HepG2 (cell line): Measurements from ENCODE around the gene AHRR. TPM values are rescaled to one million over a fixed set of nuclear protein-coding genes. Genes with fewer than 3 reads are reported as not detected.

Source experiments
- ATAC-seq: fragments of 200-7000 bp; cut with Tn5 transposase; 3 replicates; pipeline ENCODE4 v1.9.1; 2020; ENCODE audit warnings: mild to moderate bottlenecking, moderate library complexity
- BruUV-seq: library from RNA; stranded (reverse); fragments of 400-500 nt; replicated peaks from 2 replicates; lab custom pipeline; 2021; lab: Mats Ljungman, UMichigan
- CTCF ChIA-PET: fragments of 300-600 bp; formaldehyde crosslinking; extraction: SDS; loops from one replicate; lab custom pipeline; 2021; ENCODE audit warnings: low total read pairs, inconsistent platforms, low intra/inter-chr PET ratio; lab: Yijun Ruan, JAX
- POLR2A ChIA-PET: fragments of 350-600 bp; sonication (Branson Sonifier 250); formaldehyde crosslinking; loops from one replicate; lab custom pipeline; 2020; ENCODE audit warnings: antibody characterized with exemption, inconsistent platforms; lab: Yijun Ruan, JAX
- DNase-seq: peaks from one replicate; pipeline ENCODE4 v3.0.0-alpha.2; 2015; ENCODE audit warnings: low spot score
- FAIRE-seq: peaks from 3 replicates; lab custom pipeline; 2011; peaks lifted over from hg19 to GRCh38; lab: Jason Lieb, UNC
- H2AFZ ChIP-seq: one replicate; pipeline ENCODE4 v1.6.1; 2011; ENCODE audit warnings: low read length, inconsistent platforms
- H3K27ac ChIP-seq: fragments of 300-600 bp; 3 replicates; pipeline ENCODE4 v1.8.0; 2011; ENCODE audit warnings: mixed run types, mild to moderate bottlenecking, mixed read lengths, low read length, inconsistent platforms; ENCODE audit not compliant: insufficient read depth; ENCODE audit errors: extremely low read length
- H3K27me3 ChIP-seq, 2 experiments: fragments of 200-600 bp in 1 of 2; 2 replicates in 1 of 2; 3 replicates in 1 of 2; pipeline versions ENCODE4 v1.6.0 to v1.8.0; 2011; ENCODE audit warnings: low read length in 2 of 2, mild to moderate bottlenecking in 2 of 2, moderate library complexity in 2 of 2, inconsistent platforms in 1 of 2; ENCODE audit not compliant: insufficient read depth in 2 of 2, control insufficient read depth in 1 of 2
- H3K36me3 ChIP-seq, 2 experiments: fragments of 200-600 bp in 1 of 2; replicated peaks in 1 of 2; 2 replicates in 1 of 2; 3 replicates in 1 of 2; pipeline versions ENCODE4 v1.5.1 to v1.8.0; 2011; ENCODE audit warnings: low read length in 2 of 2, inconsistent platforms in 1 of 2; ENCODE audit not compliant: insufficient read depth in 2 of 2, control insufficient read depth in 1 of 2
- H3K4me1 ChIP-seq: 2 replicates; pipeline ENCODE4 v1.5.1; 2012; ENCODE audit warnings: low read length, inconsistent platforms; ENCODE audit not compliant: insufficient read depth
- H3K4me2 ChIP-seq: 2 replicates; pipeline ENCODE4 v1.6.0; 2011; ENCODE audit warnings: low read depth, low read length, inconsistent platforms
- H3K4me3 ChIP-seq, 3 experiments: fragments of 200-600 bp in 1 of 3; sonication (generic), shearing (Covaris generic) in 1 of 3; replicated peaks in 1 of 3; 2 replicates each; pipeline ENCODE4 v1.5.1; 2011 to 2016; ENCODE audit warnings: low read length in 3 of 3, inconsistent platforms in 2 of 3, low read depth in 2 of 3, mild to moderate bottlenecking in 2 of 3, control low read depth in 1 of 3, mixed read lengths in 1 of 3; ENCODE audit not compliant: insufficient read depth in 1 of 3
- H3K79me2 ChIP-seq: one replicate; pipeline ENCODE4 v1.6.1; 2011; ENCODE audit warnings: low read length, inconsistent platforms; ENCODE audit not compliant: insufficient read depth
- H3K9ac ChIP-seq: 2 replicates; pipeline ENCODE4 v1.6.0; 2011; ENCODE audit warnings: mild to moderate bottlenecking, low read depth, low read length, inconsistent platforms; ENCODE audit not compliant: insufficient read depth
- H3K9me3 ChIP-seq: 2 replicates; pipeline ENCODE4 v1.5.1; 2012; ENCODE audit warnings: mild to moderate bottlenecking, low read length
- H4K20me1 ChIP-seq: 2 replicates; pipeline ENCODE4 v1.6.0; 2011; ENCODE audit warnings: inconsistent platforms, mild to moderate bottlenecking, low read length, moderate library complexity; ENCODE audit not compliant: insufficient read depth
- BCL6 ChIP-seq: IDR thresholded peaks from 2 replicates; pipeline ENCODE4 v1.6.1; 2016; ENCODE audit warnings: missing genetic modification reagents, missing compliant biosample characterization
- FIP1L1 ChIP-seq: fragments of 200-400 bp; formaldehyde crosslinking; IDR thresholded peaks from 2 replicates; pipeline ENCODE4 v1.6.1; 2018; ENCODE audit warnings: low read depth, mild to moderate bottlenecking, low read length, moderate library complexity, borderline replicate concordance; ENCODE audit not compliant: insufficient read depth
- JUND ChIP-seq: sonication (generic); formaldehyde crosslinking; IDR thresholded peaks from 2 replicates; pipeline ENCODE4 v1.8.0; 2022; ENCODE audit warnings: mild to moderate bottlenecking, missing genetic modification reagents
- KLF16 ChIP-seq, 2 experiments: sonication (generic) in 1 of 2; formaldehyde crosslinking in 1 of 2; IDR thresholded peaks; 2 replicates each; pipeline versions ENCODE4 v1.6.1 to v1.8.0; 2016 to 2023; ENCODE audit warnings: missing genetic modification reagents in 2 of 2, missing compliant biosample characterization in 1 of 2
- PAX8 ChIP-seq: sonication (generic); formaldehyde crosslinking; IDR thresholded peaks from 2 replicates; pipeline ENCODE4 v1.8.0; 2022; ENCODE audit warnings: mild to moderate bottlenecking, missing genetic modification reagents, borderline replicate concordance
- SUZ12 ChIP-seq: fragments of 150-350 bp; IDR thresholded peaks from 2 replicates; pipeline ENCODE4 v1.6.1; 2014; ENCODE audit warnings: low read depth, low read length
- ZNF253 ChIP-seq: sonication (generic); formaldehyde crosslinking; IDR thresholded peaks from 2 replicates; pipeline ENCODE4 v1.8.0; 2022; ENCODE audit warnings: mild to moderate bottlenecking, missing genetic modification reagents, borderline replicate concordance
- ZNF326 ChIP-seq: sonication (generic); formaldehyde crosslinking; IDR thresholded peaks from 2 replicates; pipeline ENCODE4 v1.4.0; 2020; ENCODE audit warnings: missing genetic modification reagents, borderline replicate concordance
- ZNF350 ChIP-seq: sonication (generic); formaldehyde crosslinking; IDR thresholded peaks from 2 replicates; pipeline ENCODE4 v1.4.0; 2020; ENCODE audit warnings: mild to moderate bottlenecking, low read depth, missing genetic modification reagents, borderline replicate concordance
- ZNF484 ChIP-seq: sonication (generic); formaldehyde crosslinking; IDR thresholded peaks from 2 replicates; pipeline ENCODE4 v1.5.1; 2020; ENCODE audit warnings: mild to moderate bottlenecking, low read depth, missing genetic modification reagents, borderline replicate concordance
- ZNF672 ChIP-seq: sonication (generic); formaldehyde crosslinking; IDR thresholded peaks from 2 replicates; pipeline ENCODE4 v1.8.1; 2022; ENCODE audit warnings: missing genetic modification reagents
- WGBS: methylation state at CpG from one replicate; pipeline ENCODE4 v1.1.6; 2017; ENCODE audit warnings: low lambda C conversion rate; 5-methylcytosine and 5-hydroxymethylcytosine counted together
- in situ Hi-C: cut with HindIII; loops from 2 replicates; pipeline ENCODE4 v1.10.0; 2017; ENCODE audit warnings: low pct_unique_long_range_greater_than_20kb; ENCODE audit not compliant: extremely low pct_ligation_motif_present
- intact Hi-C: fragments of 100-400 bp; cut with micrococcal nuclease; formaldehyde crosslinking; loops from one replicate; pipeline ENCODE4 v1.10.0; 2022; ENCODE audit not compliant: unreplicated experiment
- polyA plus RNA-seq, 8 experiments: library from polyadenylated mRNA; depleted of rRNA in 3 of 8; stranded (reverse) in 7 of 8; unstranded in 1 of 8; fragments of >200 nt; fragmentation: Illumina TruSeq in 4 of 8; extraction: Trizol in 4 of 8; gene quantifications; 2 replicates each; pipeline versions ENCODE4 v1.2.1 to v1.2.3, GENCODE V29; 2011 to 2016; ENCODE audit warnings: low read depth in 4 of 8, missing spikeins in 1 of 8, mixed read lengths in 1 of 8; ENCODE audit not compliant: insufficient read depth in 1 of 8
- total RNA-seq, 5 experiments: library from RNA; depleted of rRNA; stranded (reverse); fragments of >200 nt; fragmentation: Illumina TruSeq; extraction: Trizol; gene quantifications; 2 replicates each; pipeline ENCODE4 v1.2.3, GENCODE V29; 2016; ENCODE audit warnings: low read depth in 1 of 5
- TF ChIP-seq, protein P1 (sequence below): sonication (generic); formaldehyde crosslinking; IDR thresholded peaks from 2 replicates; pipeline ENCODE4 v1.4.0; 2020; ENCODE audit warnings: mild to moderate bottlenecking, missing genetic modification reagents
- TF ChIP-seq, protein P2 (sequence below): sonication (generic); formaldehyde crosslinking; IDR thresholded peaks from 2 replicates; pipeline ENCODE4 v1.4.0; 2020; ENCODE audit warnings: missing genetic modification reagents

The AHRR gene
- total and polyA plus RNA-seq, 2 of the 13 experiments (the other 11 are each of a cell fraction or from before 2014, with no cell fraction given) = 0.28 to 0.35 TPM

DNA sequence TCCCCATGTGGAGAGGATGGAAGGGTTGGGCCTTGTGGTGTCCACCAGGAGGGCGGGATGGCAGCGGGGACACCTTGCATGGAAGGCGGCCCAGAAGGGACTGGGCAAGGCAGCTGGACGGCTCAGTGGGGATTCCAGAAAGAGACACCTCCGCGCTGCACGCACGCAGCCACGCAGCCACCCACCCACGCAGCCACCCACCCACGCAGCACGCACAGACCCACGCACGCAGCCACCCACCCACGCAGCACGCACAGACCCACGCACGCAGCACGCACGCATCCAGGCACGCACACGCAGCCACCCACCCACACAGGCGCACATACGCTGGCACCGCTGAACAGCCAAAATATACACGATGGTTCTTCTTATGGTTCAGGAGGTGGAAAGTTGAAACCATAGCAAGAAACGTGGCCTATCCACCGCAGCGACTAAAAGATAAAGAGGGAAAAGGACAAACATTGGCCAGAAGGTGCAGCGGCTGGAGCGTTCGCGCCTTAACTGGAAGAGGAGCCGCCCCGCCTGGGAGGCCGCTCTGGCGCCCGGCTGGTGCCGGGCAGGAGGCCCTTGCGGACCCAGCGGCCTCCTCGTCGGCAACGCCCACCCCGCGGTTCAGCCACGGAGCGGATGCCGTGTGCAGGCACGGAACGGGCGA lies 99.2 kb downstream of the AHRR start:
- CTCF ChIA-PET = no interaction called here
- WGBS = 91% methylated on average over 30 of the region's 52 CpGs
- DNase-seq = no peak
- Histone ChIP-seq H3K79me2 (no peaks in the 10 kb centered on the region), H3K4me3 (no peak overlapping the region), H2AFZ (no peak overlapping the region), H4K20me1 (no peaks in the 10 kb centered on the region), H3K9ac (no peak overlapping the region), H3K9me3 (no peaks in the 10 kb centered on the region), H3K27me3 (no peaks in the 10 kb centered on the region), H3K36me3 (no peaks in the 10 kb centered on the region), H3K4me2 (no peak overlapping the region), H3K27ac (no peak overlapping the region), H3K4me1 (peaks cover 6% of the 10 kb centered on the region)
- ATAC-seq = no peak
- TF ChIP-seq, protein P1, sequence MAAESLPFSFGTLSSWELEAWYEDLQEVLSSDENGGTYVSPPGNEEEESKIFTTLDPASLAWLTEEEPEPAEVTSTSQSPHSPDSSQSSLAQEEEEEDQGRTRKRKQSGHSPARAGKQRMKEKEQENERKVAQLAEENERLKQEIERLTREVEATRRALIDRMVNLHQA (CRISPR knock-in tag) = no peak
- TF ChIP-seq ZNF672 (CRISPR knock-in tag) (no peak), KLF16 (CRISPR knock-in tag; IDR thresholded peaks at IDR 0.05) (no peak)
- intact Hi-C loops (no loop called here), in situ Hi-C loops (no loop called here)
- no peak for FAIRE-seq
- POLR2A ChIA-PET = no interaction called here
- no TSS peak for BruUV-seq

DNA sequence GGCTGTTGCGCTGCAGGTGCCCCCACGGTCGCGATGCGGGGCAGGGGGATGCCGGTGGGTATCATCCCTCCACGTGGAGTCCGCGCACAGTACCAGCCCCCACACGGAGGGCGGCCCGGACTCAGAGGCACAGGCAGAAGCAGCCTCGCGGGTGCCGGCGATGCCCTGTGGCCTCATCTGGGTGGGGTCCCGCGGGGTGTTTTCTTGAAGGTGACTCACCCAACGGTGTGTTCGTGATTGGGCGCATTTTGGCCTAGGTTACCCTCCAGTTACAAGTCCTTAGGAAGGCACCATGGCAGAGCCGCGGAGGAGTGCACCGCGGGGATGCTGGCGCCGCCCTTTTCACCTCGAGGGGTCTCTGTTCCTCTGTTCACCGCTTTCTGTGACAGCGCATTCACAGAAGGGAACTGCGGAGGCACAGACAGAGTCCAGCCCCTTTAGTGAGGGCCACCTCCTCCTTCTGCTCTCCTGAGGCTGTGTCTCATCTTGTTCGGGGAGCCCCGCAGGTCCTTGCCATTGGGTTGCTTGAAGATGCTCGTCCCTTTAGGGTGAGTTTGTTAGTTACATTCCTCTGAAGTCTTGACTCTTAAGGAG lies 99.9 kb downstream of the AHRR start:
- DNase-seq (no peak), ATAC-seq (no peak), FAIRE-seq (no peak)
- in situ Hi-C loops (no loop called here), intact Hi-C loops (no loop called here)
- H2AFZ ChIP-seq = no peak overlapping the region
- no peaks in the 10 kb centered on the region for H3K9me3 ChIP-seq
- no peaks in the 10 kb centered on the region for H3K36me3 ChIP-seq
- BruUV-seq = no TSS peak
- H3K4me2 ChIP-seq = no peak overlapping the region
- WGBS = 73% methylated on average over 13 of the region's 34 CpGs
- no peaks in the 10 kb centered on the region for H4K20me1 ChIP-seq
- H3K4me1 ChIP-seq = no peaks in the 10 kb centered on the region
- H3K27ac ChIP-seq = no peak overlapping the region
- POLR2A ChIA-PET = no interaction called here
- no peaks in the 10 kb centered on the region for H3K79me2 ChIP-seq
- CTCF ChIA-PET = no interaction called here
- H3K27me3 ChIP-seq = no peaks in the 10 kb centered on the region
- H3K9ac ChIP-seq = no peak overlapping the region
- H3K4me3 ChIP-seq = no peak overlapping the region
- TF ChIP-seq FIP1L1 (no peak), PAX8 (CRISPR knock-in tag) (no peak), JUND (CRISPR knock-in tag) (no peak), SUZ12 (no peak), BCL6 (CRISPR knock-in tag) (no peak), ZNF484 (CRISPR knock-in tag) (no peak), ZNF253 (CRISPR knock-in tag) (no peak), ZNF326 (CRISPR knock-in tag) (no peak), ZNF350 (CRISPR knock-in tag) (no peak)
- TF ChIP-seq, protein P2, sequence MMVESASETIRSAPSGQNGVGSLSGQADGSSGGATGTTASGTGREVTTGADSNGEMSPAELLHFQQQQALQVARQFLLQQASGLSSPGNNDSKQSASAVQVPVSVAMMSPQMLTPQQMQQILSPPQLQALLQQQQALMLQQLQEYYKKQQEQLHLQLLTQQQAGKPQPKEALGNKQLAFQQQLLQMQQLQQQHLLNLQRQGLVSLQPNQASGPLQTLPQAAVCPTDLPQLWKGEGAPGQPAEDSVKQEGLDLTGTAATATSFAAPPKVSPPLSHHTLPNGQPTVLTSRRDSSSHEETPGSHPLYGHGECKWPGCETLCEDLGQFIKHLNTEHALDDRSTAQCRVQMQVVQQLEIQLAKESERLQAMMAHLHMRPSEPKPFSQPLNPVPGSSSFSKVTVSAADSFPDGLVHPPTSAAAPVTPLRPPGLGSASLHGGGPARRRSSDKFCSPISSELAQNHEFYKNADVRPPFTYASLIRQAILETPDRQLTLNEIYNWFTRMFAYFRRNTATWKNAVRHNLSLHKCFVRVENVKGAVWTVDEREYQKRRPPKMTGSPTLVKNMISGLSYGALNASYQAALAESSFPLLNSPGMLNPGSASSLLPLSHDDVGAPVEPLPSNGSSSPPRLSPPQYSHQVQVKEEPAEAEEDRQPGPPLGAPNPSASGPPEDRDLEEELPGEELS (CRISPR knock-in tag) = no peak
